Measurements from ENCODE around the gene TRIO. TPM values are rescaled to one million over a fixed set of nuclear protein-coding genes. Genes with fewer than 3 reads are reported as not detected.

Gene TRIO
- total RNA-seq, 1 donor from 2014 or later = 148 TPM

- no peak overlapping the region for H3K4me3 ChIP-seq
- TF ChIP-seq, protein P1, sequence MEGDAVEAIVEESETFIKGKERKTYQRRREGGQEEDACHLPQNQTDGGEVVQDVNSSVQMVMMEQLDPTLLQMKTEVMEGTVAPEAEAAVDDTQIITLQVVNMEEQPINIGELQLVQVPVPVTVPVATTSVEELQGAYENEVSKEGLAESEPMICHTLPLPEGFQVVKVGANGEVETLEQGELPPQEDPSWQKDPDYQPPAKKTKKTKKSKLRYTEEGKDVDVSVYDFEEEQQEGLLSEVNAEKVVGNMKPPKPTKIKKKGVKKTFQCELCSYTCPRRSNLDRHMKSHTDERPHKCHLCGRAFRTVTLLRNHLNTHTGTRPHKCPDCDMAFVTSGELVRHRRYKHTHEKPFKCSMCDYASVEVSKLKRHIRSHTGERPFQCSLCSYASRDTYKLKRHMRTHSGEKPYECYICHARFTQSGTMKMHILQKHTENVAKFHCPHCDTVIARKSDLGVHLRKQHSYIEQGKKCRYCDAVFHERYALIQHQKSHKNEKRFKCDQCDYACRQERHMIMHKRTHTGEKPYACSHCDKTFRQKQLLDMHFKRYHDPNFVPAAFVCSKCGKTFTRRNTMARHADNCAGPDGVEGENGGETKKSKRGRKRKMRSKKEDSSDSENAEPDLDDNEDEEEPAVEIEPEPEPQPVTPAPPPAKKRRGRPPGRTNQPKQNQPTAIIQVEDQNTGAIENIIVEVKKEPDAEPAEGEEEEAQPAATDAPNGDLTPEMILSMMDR (IDR thresholded peaks at IDR 0.05) = no peak
- intact Hi-C loops (cut with DNase I) = no loop called here
- no peaks in the 10 kb centered on the region for H3K4me1 ChIP-seq
- DNase-seq (no peak), ATAC-seq (no peak)
- no peak overlapping the region for H3K27ac ChIP-seq
- H3K9me3 ChIP-seq = no peaks in the 10 kb centered on the region
- H3K27me3 ChIP-seq = no peaks in the 10 kb centered on the region
- peaks cover 49% of the 10 kb centered on the region for H3K36me3 ChIP-seq
Measured at GRCh38 chr5:14426521-14426920, 283.4 kb downstream of the TRIO start.

DNA sequence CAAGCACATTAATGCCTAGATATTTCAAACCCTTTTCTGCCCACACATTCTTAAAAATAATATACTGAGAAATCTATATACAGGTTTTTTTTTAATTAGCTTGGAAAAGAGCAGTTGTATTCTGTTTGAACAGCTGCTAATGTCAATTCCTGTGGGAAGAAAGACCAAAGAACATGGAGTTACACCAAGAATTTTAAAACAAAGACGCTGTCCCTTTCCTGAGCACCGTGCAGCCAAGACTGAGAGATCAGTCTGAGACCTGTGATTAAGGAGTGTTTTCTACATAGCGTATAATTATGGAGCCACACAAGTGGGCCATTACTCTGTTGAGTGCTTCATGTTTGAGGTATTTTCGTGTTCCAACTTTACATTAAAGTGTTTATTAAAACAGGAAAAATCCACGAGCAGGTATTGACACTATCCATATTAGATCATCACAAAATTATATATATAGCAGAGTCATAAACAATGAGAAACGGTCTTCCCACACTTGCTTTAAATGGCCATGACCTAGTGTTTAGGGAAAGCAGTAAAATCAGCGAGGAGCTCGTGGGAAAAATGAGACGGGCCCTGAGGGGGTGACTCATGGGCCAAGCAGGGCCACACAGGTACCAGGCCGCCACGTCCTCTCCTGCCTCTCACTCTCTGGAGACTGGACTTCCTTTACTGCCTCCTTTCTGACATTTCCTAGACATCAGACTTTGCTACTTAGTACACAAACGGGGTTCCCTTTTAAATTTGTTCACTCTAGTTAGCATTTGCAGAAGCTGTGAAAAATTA lies 285.4 kb downstream of the TRIO start:
- no peak for ATAC-seq
- H3K9me3 ChIP-seq = no peaks in the 10 kb centered on the region

DNA sequence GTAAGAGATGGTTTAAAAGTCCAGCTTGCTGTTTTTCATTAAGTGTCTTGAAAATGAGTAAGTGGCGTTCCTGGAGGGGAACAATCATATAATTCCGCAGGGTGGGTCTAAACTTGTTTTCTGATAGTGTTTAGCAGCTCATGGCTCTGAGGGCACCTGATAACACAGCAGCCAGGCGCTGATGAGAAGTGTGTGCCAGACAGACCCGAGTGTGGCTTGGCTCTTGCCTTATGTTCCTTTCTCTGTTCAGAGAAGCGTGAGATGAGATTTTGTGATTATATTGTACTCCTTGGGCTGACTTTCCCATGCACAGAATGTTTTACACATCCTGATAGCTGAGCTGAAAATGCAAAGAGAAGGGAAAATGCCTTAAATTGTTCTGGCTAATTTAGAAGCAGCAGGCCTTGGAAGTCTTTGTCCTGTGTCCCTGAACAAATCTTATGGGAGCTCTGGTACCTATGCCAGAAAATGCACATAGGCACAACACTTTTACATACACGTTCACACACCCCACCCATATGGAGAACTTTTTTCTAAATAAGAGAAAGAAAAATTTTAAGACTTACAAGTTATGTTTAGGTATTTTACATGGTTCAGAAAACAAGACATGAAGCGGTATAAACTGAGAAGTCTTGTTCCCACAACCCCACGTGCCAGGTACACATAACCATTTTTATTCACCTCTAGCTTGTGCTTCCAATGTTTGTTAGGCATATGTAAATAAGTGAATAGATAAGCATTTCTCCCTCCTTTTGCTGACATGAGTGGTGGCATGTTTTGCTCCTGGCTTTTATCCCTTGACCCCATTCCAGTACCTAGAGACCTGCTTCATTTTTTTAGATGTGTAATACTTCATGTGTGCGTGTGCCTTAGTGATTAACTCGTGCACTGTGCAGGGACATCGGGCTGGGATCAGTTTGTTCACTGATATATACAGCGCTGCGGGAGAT lies 286.2 kb downstream of the TRIO start:
- TF ChIP-seq, protein P1 (IDR thresholded peaks at IDR 0.05) = no peak
- no peak for DNase-seq

More for the DNA sequence above, 285.4 kb downstream of the TRIO start:
- no peak for DNase-seq
- Histone ChIP-seq H3K4me1 (no peaks in the 10 kb centered on the region), H3K27ac (no peak overlapping the region), H3K27me3 (no peaks in the 10 kb centered on the region), H3K36me3 (peaks cover 35% of the 10 kb centered on the region), H3K4me3 (no peak overlapping the region)
- intact Hi-C loops (cut with DNase I) = no loop called here
- TF ChIP-seq, protein P1 (IDR thresholded peaks at IDR 0.05) = no peak

GRCh38 chr5:14431534-14431933 lies 288.4 kb downstream of the TRIO start:
- TF ChIP-seq, protein P1 (IDR thresholded peaks at IDR 0.05) = no peak
- H3K9me3 ChIP-seq = no peaks in the 10 kb centered on the region
- ATAC-seq = no peak
- no peak overlapping the region for H3K4me3 ChIP-seq
- intact Hi-C loops (cut with DNase I) = no loop called here
- H3K27ac ChIP-seq = no peak overlapping the region
- DNase-seq = no peak
- no peaks in the 10 kb centered on the region for H3K27me3 ChIP-seq
- no peaks in the 10 kb centered on the region for H3K4me1 ChIP-seq
- peaks cover 23% of the 10 kb centered on the region for H3K36me3 ChIP-seq

More for the DNA sequence above, 286.2 kb downstream of the TRIO start:
- H3K9me3 ChIP-seq = no peaks in the 10 kb centered on the region
- intact Hi-C loops (cut with DNase I) = no loop called here
- no peaks in the 10 kb centered on the region for H3K4me1 ChIP-seq
- H3K27me3 ChIP-seq = no peaks in the 10 kb centered on the region
- ATAC-seq = no peak
- H3K4me3 ChIP-seq = no peak overlapping the region
- H3K27ac ChIP-seq = no peak overlapping the region
- peaks cover 34% of the 10 kb centered on the region for H3K36me3 ChIP-seq

GRCh38 chr5:14432931-14433589 lies 289.9 kb downstream of the TRIO start:
- DNase-seq (no peak), ATAC-seq (no peak)
- H3K4me3 ChIP-seq = no peak overlapping the region
- intact Hi-C loops (cut with DNase I) = no loop called here
- TF ChIP-seq, protein P1 (IDR thresholded peaks at IDR 0.05) = no peak
- H3K4me1 ChIP-seq = no peaks in the 10 kb centered on the region
- no peak overlapping the region for H3K27ac ChIP-seq
- H3K36me3 ChIP-seq = peaks cover 13% of the 10 kb centered on the region
- H3K27me3 ChIP-seq = no peaks in the 10 kb centered on the region
- no peaks in the 10 kb centered on the region for H3K9me3 ChIP-seq

All from upper lobe of right lung (tissue), 1 donor.